Measurements from ENCODE around the gene EPS8L3.

GRCh38 chr1:109775398-109775797 lies 11.7 kb upstream of the EPS8L3 start:
- no peak for TF ChIP-seq CTCF (IDR thresholded peaks at IDR 0.05; ENCODE audit: low read depth, low read length)
- TF ChIP-seq POLR2A (IDR thresholded peaks at IDR 0.05; ENCODE audit: extremely low read depth, insufficient read length): no peak
- TF ChIP-seq MYC (IDR thresholded peaks at IDR 0.05; ENCODE audit: low read depth, low read length): no peak
- TF ChIP-seq, protein P1, sequence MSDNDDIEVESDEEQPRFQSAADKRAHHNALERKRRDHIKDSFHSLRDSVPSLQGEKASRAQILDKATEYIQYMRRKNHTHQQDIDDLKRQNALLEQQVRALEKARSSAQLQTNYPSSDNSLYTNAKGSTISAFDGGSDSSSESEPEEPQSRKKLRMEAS (IDR thresholded peaks at IDR 0.05; ENCODE audit: low read depth, low read length): no peak
